HG03159 (cell line): ENCODE measurements around the gene ARHGAP8.
"Not testable (repeated sequence)": the region's sequence is repeated elsewhere in the genome, so short reads cannot be mapped to it uniquely, and the experiment has no call there.

Source experiments
- ATAC-seq: cut with Tn5 transposase; IDR thresholded peaks from one replicate; pipeline ENCODE4 v1.9.1; 2021; ENCODE audit warnings: mild to moderate bottlenecking, moderate library complexity; ENCODE audit not compliant: unreplicated experiment

The ARHGAP8 gene

DNA sequence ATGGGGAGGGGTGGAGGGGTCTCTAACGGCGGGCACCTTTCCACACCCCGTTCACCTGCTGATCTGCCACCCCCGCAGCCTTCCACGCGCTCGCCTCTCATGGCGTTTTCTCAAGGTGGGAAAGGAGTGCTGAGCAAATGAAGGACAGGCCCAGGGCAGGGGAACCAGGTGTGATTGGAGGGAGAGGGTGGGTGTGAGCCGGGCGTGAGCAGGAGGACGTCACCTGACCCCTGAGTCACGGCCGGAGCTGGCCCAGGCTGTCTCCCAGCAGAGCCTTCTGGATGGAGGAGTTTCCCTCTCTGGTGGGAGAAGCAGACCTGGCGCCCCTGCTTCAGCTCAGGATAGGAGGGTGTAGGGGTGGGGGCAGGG, 14.0 kb upstream of the ARHGAP8 start:
- ATAC-seq = no peak

DNA sequence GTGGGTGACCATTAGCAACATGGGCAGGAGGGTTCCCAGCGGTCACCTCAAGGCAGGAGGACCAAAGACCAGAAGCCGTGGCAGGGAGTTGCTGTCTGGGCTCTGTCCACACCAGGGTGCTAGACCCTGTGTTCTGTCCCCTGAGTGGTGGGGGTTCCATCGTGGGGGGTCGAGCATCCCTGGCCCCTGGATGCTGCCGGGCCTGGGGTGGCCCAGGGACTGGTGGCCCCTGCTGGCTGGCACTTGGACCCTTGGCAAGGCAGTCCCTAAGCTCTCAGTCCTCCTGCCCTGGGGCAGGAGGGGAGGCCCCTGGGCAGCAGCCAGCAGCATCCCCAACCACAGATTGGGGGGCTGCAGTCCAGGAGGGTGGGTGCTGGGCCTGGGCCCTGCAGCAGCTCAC, 13.4 kb upstream of the ARHGAP8 start:
- no peak for ATAC-seq

DNA sequence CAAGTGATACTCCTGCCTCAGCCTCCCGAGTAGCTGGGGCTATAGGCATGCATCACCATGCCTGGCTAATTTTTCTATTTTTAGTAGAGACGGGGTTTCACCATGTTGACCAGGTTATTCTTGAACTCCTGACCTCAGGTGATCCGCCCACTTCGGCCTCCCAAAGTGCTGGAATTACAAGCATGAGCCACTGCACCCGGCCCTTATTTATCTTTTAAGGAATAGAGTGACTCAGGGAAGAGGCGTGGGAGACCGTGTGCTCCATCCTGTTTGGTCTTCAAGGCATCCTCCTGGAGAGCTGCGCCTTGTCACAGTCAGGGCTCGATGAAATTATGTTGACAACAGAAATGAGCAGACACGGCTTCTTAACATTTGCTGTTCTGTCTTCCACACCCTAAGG, 12.7 kb upstream of the ARHGAP8 start:
- not testable (repeated sequence) for ATAC-seq

DNA sequence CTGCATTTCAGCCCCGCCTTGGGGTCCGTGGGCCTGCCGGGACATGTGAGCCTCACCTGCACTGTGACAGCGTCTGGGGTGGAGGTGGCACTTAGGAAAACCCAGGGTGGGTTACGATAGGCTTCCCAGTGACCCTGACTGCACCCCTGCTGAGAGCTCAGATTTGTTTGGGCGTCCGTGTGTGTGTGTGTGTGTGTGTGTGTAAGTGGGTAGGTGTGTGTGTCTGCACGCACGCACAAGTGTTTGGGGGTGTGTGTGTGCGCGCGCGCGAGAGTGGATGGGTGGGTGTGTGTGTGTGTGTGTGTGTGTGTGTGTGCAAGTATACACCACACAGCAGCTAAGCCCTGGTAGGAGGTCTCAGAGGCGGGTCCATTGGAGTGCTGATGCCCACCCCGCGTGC, 12.1 kb upstream of the ARHGAP8 start:
- ATAC-seq = no peak

- no peak for ATAC-seq
Measured at GRCh38 chr22:44741929-44742328, 10.4 kb upstream of the ARHGAP8 start.

- no peak for ATAC-seq
Measured at GRCh38 chr22:44743247-44743646, 9.1 kb upstream of the ARHGAP8 start.

- ATAC-seq = no peak
Measured at GRCh38 chr22:44743804-44744211, 8.6 kb upstream of the ARHGAP8 start.

DNA sequence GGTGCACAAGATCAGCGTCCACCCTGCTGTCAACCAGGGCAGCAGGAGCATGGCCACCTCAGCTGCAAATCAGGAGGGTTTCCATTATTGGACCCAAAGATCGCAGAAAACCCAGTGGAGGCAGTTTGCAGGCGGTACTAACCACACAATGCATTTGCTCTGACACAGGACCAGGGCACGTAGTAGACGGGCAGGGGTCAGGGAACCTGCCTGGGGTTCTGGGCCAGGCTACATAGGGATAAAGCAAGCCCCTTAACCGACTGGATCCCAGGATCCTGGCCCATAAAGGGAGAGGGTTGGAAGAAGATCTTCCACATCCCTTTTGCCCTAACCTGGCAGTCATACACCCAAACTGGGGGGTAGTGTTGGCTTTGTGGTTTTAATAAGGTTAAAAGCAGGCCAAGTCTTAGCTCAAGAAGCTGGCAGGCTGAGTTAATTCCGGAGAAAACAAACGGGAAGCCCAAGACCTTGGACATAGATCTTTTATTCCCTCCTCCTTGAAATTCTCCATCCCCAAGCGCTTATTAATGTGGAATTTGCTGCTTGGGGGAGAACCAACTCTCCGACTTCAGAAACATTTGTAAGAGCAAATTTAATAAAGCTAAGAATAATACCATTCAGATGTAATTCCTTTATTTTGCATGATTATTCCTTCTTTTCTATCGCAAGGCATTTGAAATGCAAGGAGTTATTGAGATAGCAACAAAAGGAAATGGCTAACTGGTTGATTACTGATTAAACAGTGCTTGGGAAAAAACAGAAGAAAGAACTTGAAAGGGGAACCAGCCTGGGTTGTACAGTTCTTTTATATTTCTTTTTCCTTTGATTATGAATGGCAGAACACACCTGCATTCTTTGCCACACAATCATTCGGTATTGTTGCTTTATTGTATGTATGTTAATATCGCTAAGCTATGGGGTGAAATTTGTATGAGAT, 6.3 kb upstream of the ARHGAP8 start:
- ATAC-seq = no peak

- not testable (repeated sequence) for ATAC-seq
Measured at GRCh38 chr22:44747784-44748127, 4.6 kb upstream of the ARHGAP8 start.

DNA sequence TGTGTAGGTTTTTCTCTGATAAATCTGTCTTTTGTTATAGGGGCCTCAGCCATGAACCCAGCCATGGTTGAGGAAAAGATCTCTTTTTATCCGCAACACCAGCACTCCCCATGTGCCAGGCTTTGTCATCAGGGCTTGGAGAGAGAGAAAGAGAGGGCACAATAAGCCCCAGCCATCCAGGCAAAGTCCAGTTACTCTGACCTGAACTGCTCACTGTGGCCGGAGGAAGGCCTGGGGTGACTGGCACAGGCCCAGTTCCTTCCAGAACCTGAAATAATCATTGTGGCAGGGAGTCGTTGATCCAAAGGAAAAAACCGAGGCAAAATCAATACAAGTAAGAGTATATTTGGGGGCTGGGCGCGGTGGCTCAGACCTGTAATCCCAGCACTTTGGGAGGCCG, 3.9 kb upstream of the ARHGAP8 start:
- ATAC-seq = no peak

- ATAC-seq = no peak
Measured at GRCh38 chr22:44750481-44750880, 1.9 kb upstream of the ARHGAP8 start.

- no peak for ATAC-seq
Measured at GRCh38 chr22:44753189-44754042, 1.0 kb downstream of the ARHGAP8 start.

GRCh38 chr22:44754998-44755397, 2.6 kb downstream of the ARHGAP8 start:
- no peak for ATAC-seq

- no peak for ATAC-seq
Measured at GRCh38 chr22:44755417-44755816, 3.0 kb downstream of the ARHGAP8 start.

- ATAC-seq = no peak
Measured at GRCh38 chr22:44755956-44756361, 3.6 kb downstream of the ARHGAP8 start.

DNA sequence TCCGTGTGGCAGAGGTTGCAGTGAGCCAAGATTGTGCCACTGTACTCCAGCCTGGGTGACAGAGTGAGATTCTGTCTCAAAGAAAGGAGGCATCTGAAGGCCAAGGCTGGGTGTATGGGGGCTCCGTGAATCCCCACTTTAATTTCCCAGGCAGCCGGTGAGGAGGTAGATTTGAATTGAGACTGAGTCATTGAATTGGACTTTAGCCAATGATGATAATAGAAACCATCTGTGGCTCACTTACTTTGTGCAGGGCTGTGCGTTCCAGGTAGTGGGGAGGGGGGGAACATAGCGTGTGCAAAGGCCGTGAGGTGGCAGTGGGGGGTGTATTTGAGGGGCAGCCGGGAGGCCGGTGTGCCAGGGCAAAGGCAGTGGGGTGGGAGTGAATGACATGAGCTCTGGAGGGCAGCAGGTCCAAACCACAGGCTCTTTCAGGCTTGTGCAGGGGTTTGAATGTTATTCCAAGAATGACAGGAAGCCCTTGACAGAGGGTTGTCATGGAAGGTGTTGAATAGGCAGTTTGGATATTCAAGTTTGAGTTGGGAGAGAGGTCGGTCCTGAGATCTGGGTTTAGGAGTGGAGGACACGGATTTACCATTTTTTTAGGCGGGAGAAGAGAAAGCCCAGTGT, 6.1 kb downstream of the ARHGAP8 start:
- ATAC-seq = no peak

- ATAC-seq = no peak
Measured at GRCh38 chr22:44759001-44759400, 6.6 kb downstream of the ARHGAP8 start.

GRCh38 chr22:44759430-44760310, 7.3 kb downstream of the ARHGAP8 start:
- ATAC-seq = no peak

GRCh38 chr22:44760476-44760875, 8.1 kb downstream of the ARHGAP8 start:
- ATAC-seq = no peak

DNA sequence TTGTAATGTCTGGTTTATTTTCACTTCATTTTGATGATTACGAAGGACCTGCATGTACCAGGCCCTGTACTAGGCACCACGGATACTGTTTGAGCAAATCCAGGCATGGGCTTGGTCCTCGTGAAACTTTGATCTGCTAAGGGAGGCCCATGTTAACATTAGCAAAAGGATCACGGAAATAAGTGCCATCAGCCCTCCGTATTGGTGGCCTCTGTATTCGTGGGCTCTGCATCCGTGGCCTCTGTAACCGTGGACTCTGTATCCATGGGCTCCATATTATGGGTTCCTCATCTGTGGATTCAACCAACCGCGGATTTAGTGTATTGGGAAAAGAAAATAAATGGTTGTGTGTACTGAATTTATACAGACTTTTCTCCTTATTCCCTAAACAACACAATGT, 8.7 kb downstream of the ARHGAP8 start:
- ATAC-seq = no peak

DNA sequence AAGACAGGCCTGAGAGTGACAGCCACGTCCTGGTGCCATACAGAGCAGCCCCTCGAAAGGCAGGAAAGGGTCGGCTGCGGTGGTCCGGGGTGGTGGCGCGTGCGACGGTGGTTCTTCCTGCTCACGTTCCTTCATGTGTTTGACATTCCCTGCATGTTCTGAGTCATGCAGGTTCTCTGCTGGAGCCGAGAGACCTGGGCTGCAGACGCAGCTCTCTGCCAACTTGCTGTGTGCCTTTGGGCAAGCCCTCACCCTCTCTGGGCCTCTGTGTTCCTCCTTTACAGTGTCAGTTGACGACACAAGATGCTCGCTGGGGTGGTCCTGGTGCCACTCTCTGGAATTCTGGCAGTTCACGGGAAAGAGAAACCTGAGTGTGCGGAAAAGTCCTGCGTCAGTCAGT, 12.0 kb downstream of the ARHGAP8 start:
- ATAC-seq = no peak
